Endothelial cell of umbilical vein (primary cell): ENCODE data around the gene SOCS4. TPM values are rescaled to one million over a fixed set of nuclear protein-coding genes. Genes with fewer than 3 reads are reported as not detected.
A peak's percentile ranks its signal among the peaks of the same experiment; 100 is the strongest.

Source experiments
- BruUV-seq: library from RNA; stranded (reverse); fragments of 400-500 nt; replicated peaks from 2 replicates; lab custom pipeline; 2021; lab: Mats Ljungman, UMichigan
- CTCF ChIA-PET: fragments of 300-600, 350-600 bp; sonication (Branson Sonifier 250); formaldehyde crosslinking; loops from one replicate; lab custom pipeline; 2021; ENCODE audit warnings: antibody characterized with exemption, inconsistent platforms; lab: Charles Lee
- POLR2A ChIA-PET: fragments of 300-600, 350-600 bp; sonication (Branson Sonifier 250); formaldehyde crosslinking; loops from one replicate; lab custom pipeline; 2021; ENCODE audit warnings: antibody characterized with exemption, inconsistent platforms; lab: Charles Lee
- DNase-seq: peaks from one replicate; pipeline ENCODE4 v3.0.0-alpha.2; 2011; ENCODE audit warnings: low read depth, low spot score
- FAIRE-seq: peaks from 2 replicates; lab custom pipeline; 2011; peaks lifted over from hg19 to GRCh38; lab: Jason Lieb, UNC
- H2AFZ ChIP-seq: 2 replicates; pipeline ENCODE4 v1.6.0; 2012; ENCODE audit warnings: low read depth, low read length, control low read depth, inconsistent platforms
- H3K27ac ChIP-seq: 2 replicates; pipeline ENCODE4 v1.5.1; 2011; ENCODE audit warnings: low read depth, mild to moderate bottlenecking, control low read depth, low read length, moderate library complexity; ENCODE audit not compliant: insufficient read depth
- H3K27me3 ChIP-seq, 2 experiments: 2 replicates each; pipeline versions ENCODE4 v1.6.0 to v1.6.1; 2011; ENCODE audit warnings: low read length in 2 of 2, mixed read lengths in 1 of 2; ENCODE audit not compliant: control insufficient read depth in 2 of 2, insufficient read depth in 2 of 2
- H3K36me3 ChIP-seq, 2 experiments: 2 replicates in 1 of 2; 3 replicates in 1 of 2; pipeline ENCODE4 v1.5.1; 2011; ENCODE audit warnings: low read length in 2 of 2, mild to moderate bottlenecking in 1 of 2, moderate library complexity in 1 of 2; ENCODE audit not compliant: control insufficient read depth in 2 of 2, insufficient read depth in 2 of 2; ENCODE audit errors: extremely low read depth in 1 of 2
- H3K4me1 ChIP-seq: 3 replicates; pipeline ENCODE4 v1.5.1; 2011; ENCODE audit warnings: mild to moderate bottlenecking, low read length; ENCODE audit not compliant: control insufficient read depth, insufficient read depth; ENCODE audit errors: extremely low read depth
- H3K4me2 ChIP-seq: 2 replicates; pipeline ENCODE4 v1.6.1; 2011; ENCODE audit warnings: low read length, control low read depth, mixed read lengths; ENCODE audit not compliant: insufficient read depth
- H3K4me3 ChIP-seq, 3 experiments: fragments of 200-600 bp in 1 of 3; sonication (generic), shearing (Covaris generic) in 1 of 3; replicated peaks in 1 of 3; 2 replicates each; pipeline ENCODE4 v1.5.1; 2011 to 2016; ENCODE audit warnings: control low read depth in 3 of 3, low read length in 3 of 3, mild to moderate bottlenecking in 2 of 3, inconsistent platforms in 1 of 3, low read depth in 1 of 3, moderate library complexity in 1 of 3; ENCODE audit not compliant: insufficient read depth in 1 of 3
- H3K79me2 ChIP-seq: 2 replicates; pipeline ENCODE4 v1.6.0; 2012; ENCODE audit warnings: low read length, inconsistent platforms; ENCODE audit not compliant: control insufficient read depth, insufficient read depth
- H3K9ac ChIP-seq: replicated peaks from 2 replicates; pipeline ENCODE3; 2011; ENCODE audit warnings: low read length, control low read depth; ENCODE audit not compliant: insufficient read depth; ENCODE audit errors: extremely low read depth
- H3K9me1 ChIP-seq: replicated peaks from 3 replicates; pipeline ENCODE4 v1.6.0; 2011; ENCODE audit warnings: mild to moderate bottlenecking, low read length; ENCODE audit not compliant: control insufficient read depth, insufficient read depth; ENCODE audit errors: extremely low read depth
- H3K9me3 ChIP-seq: replicated peaks from 2 replicates; pipeline ENCODE4 v1.5.1; 2012; ENCODE audit warnings: low read length, inconsistent platforms; ENCODE audit not compliant: control insufficient read depth, insufficient read depth
- H4K20me1 ChIP-seq: replicated peaks from 2 replicates; pipeline ENCODE3; 2011; ENCODE audit warnings: mild to moderate bottlenecking, low read length; ENCODE audit not compliant: control insufficient read depth, insufficient read depth; ENCODE audit errors: extremely low read depth
- CTCF ChIP-seq, 2 donors: IDR thresholded peaks; 1 replicate in 1 of 2; 2 replicates in 1 of 2; pipeline ENCODE4 v1.5.1; 2011; ENCODE audit warnings: low read length in 2 of 2, mild to moderate bottlenecking in 2 of 2, moderate library complexity in 2 of 2, control low read depth in 1 of 2, inconsistent platforms in 1 of 2, low read depth in 1 of 2; ENCODE audit not compliant: insufficient read depth in 1 of 2; ENCODE audit errors: extremely low read depth in 1 of 2
- EZH2 ChIP-seq: IDR thresholded peaks from 2 replicates; pipeline ENCODE4 v1.6.1; 2012; ENCODE audit warnings: borderline replicate concordance, low read depth, mild to moderate bottlenecking, moderate library complexity, low read length, inconsistent platforms; ENCODE audit not compliant: severe bottlenecking
- FOS ChIP-seq: IDR thresholded peaks from 2 replicates; pipeline ENCODE4 v1.6.1; 2011; ENCODE audit warnings: mild to moderate bottlenecking, low read length, moderate library complexity, borderline replicate concordance; ENCODE audit not compliant: insufficient read depth
- GATA2 ChIP-seq: IDR thresholded peaks from 2 replicates; pipeline ENCODE4 v1.7.0; 2011; ENCODE audit warnings: low read depth, mild to moderate bottlenecking, moderate library complexity, mixed read lengths, low read length; ENCODE audit not compliant: insufficient read length, insufficient read depth
- JUN ChIP-seq: IDR thresholded peaks from 2 replicates; pipeline ENCODE4 v1.6.1; 2011; ENCODE audit warnings: borderline replicate concordance, low read depth; ENCODE audit not compliant: insufficient read length, insufficient read depth
- MAX ChIP-seq: IDR thresholded peaks from 2 replicates; pipeline ENCODE4 v1.6.1; 2011; ENCODE audit not compliant: insufficient read depth, insufficient read length
- MYC ChIP-seq: IDR thresholded peaks from one replicate; pipeline ENCODE4 v1.6.1; 2011; ENCODE audit warnings: mild to moderate bottlenecking, low read depth, low read length
- POLR2A ChIP-seq: IDR thresholded peaks from 2 replicates; pipeline ENCODE4 v1.6.1; 2012; ENCODE audit warnings: low read depth, mild to moderate bottlenecking, control low read depth, low read length
- POLR2AphosphoS5 ChIP-seq: IDR thresholded peaks from 2 replicates; pipeline ENCODE4 v1.6.1; 2012; ENCODE audit warnings: low read depth, mild to moderate bottlenecking, control low read depth, low read length, moderate library complexity; ENCODE audit not compliant: insufficient read depth
- dilution Hi-C: fragments of 300-500 bp; cut with MboI; formaldehyde crosslinking; loops from one replicate; pipeline ENCODE4 v1.15.0; 2019; ENCODE audit warnings: low sequenced_read_pairs; ENCODE audit not compliant: extremely low pct_ligation_motif_present
- intact Hi-C: fragments of 100-400 bp; cut with micrococcal nuclease; formaldehyde crosslinking; loops from one replicate; pipeline ENCODE4 v1.10.0; 2022
- polyA plus RNA-seq, 4 experiments: library from polyadenylated mRNA; depleted of rRNA in 3 of 4; stranded (reverse) in 3 of 4; unstranded in 1 of 4; fragments of >200 nt; gene quantifications; 2 replicates each; pipeline versions ENCODE4 v1.2.1 to v1.2.3, GENCODE V29; 2011 to 2012; ENCODE audit warnings: missing spikeins in 1 of 4
- total RNA-seq: library from RNA; stranded (reverse); gene quantifications from 2 replicates; pipeline ENCODE4 v1.2.3, GENCODE V29; 2021

SOCS4 gene
- total and polyA plus RNA-seq, 2 donors (not counting 3 experiments of a cell fraction or from before 2014, with no cell fraction given) = 6.4 to 26.7 TPM

GRCh38 chr14:55071870-55072640 is 45.0 kb downstream of the SOCS4 start:
- H3K9me3 ChIP-seq = no peaks in the 10 kb centered on the region
- intact Hi-C loops (no loop called here), dilution Hi-C loops (no loop called here)
- H3K9me1 ChIP-seq = no peaks in the 10 kb centered on the region
- BruUV-seq = no TSS peak
- peak overlapping the region; percentile 31 for H3K27ac ChIP-seq
- H3K9ac ChIP-seq = no peak overlapping the region
- no peak for TF ChIP-seq FOS
- TF ChIP-seq POLR2A = peak; percentile 20
- TF ChIP-seq JUN = peak; percentile 19
- TF ChIP-seq EZH2 = no peak
- no peaks in the 10 kb centered on the region for H4K20me1 ChIP-seq
- DNase-seq (peak; percentile 63), FAIRE-seq (peak; percentile 72)
- H3K4me1 ChIP-seq = peaks cover 10% of the 10 kb centered on the region
- H3K4me3 ChIP-seq = no peak overlapping the region
- H3K4me2 ChIP-seq = peak overlapping the region; percentile 19
- no peak overlapping the region for H2AFZ ChIP-seq
- ChIA-PET CTCF (interaction anchor here (0.6 to 2.3 kb wide), 9 partner anchors 10 to 387 kb away, joined by 3 to 21 read pairs (median 3); partner anchors contain the start of genes MAPK1IP1L, SOCS4 and WDHD1), POLR2A (interaction anchor here (0.6 to 1.5 kb wide), 2 partner anchors 8 to 12 kb away, joined by 5 read pairs; no protein-coding TSS in a partner anchor)
- H3K36me3 ChIP-seq = peaks cover 0 to 2% of the 10 kb centered on the region in 2 experiments
- no peaks in the 10 kb centered on the region for H3K79me2 ChIP-seq
- no peaks in the 10 kb centered on the region for H3K27me3 ChIP-seq

- no TSS peak for BruUV-seq
- H3K4me2 ChIP-seq = no peak overlapping the region
- H3K9me1 ChIP-seq = no peaks in the 10 kb centered on the region
- H4K20me1 ChIP-seq = no peaks in the 10 kb centered on the region
- peaks cover 0 to 2% of the 10 kb centered on the region in 2 experiments for H3K36me3 ChIP-seq
- intact Hi-C loops = no loop called here
- ChIA-PET CTCF (interaction anchor here (0.7 kb wide), 1 partner anchor 22 kb away, joined by 3 read pairs; the partner anchor contains the start of gene MAPK1IP1L), POLR2A (no interaction called here)
- no peaks in the 10 kb centered on the region for H3K79me2 ChIP-seq
- no peak overlapping the region for H2AFZ ChIP-seq
- no peaks in the 10 kb centered on the region for H3K27me3 ChIP-seq
- DNase-seq (no peak), FAIRE-seq (no peak)
- H3K9me3 ChIP-seq = no peaks in the 10 kb centered on the region
- dilution Hi-C loops = no loop called here
- no peak overlapping the region for H3K9ac ChIP-seq
- peaks cover 10% of the 10 kb centered on the region for H3K4me1 ChIP-seq
- TF ChIP-seq GATA2 (no peak), FOS (no peak), EZH2 (no peak), MAX (no peak), MYC (no peak), JUN (no peak), POLR2A (no peak), POLR2AphosphoS5 (no peak), CTCF (IDR thresholded peaks at IDR 0.05; ENCODE audit: extremely low read depth in 1 of 2, insufficient read depth in 1 of 2, low read depth in 1 of 2, low read length in 2 of 2) (no peak)
- H3K27ac ChIP-seq = no peak overlapping the region
- no peak overlapping the region for H3K4me3 ChIP-seq
Observed at GRCh38 chr14:55073856-55074255, 46.8 kb downstream of the SOCS4 start.
